D721Med (cell line): Measurements from ENCODE around the gene FAM149B1.

ENCODE experiments used
- DNase-seq: peaks from one replicate; pipeline ENCODE4 v3.0.0; 2011; ENCODE audit warnings: low spot score; ENCODE audit not compliant: insufficient read length
- FAIRE-seq: peaks from 2 replicates; lab custom pipeline; 2011; peaks lifted over from hg19 to GRCh38; lab: Jason Lieb, UNC
- CTCF ChIP-seq: IDR thresholded peaks from 2 replicates; pipeline ENCODE4 v1.5.1; 2012; ENCODE audit warnings: mild to moderate bottlenecking, control low read depth; ENCODE audit not compliant: insufficient read depth; ENCODE audit errors: missing control alignments

FAM149B1 gene

GRCh38 chr10:73215749-73216148 is 47.8 kb downstream of the FAM149B1 start:
- no peak for TF ChIP-seq CTCF
- peak; percentile 38 for FAIRE-seq
- no peak for DNase-seq

GRCh38 chr10:73217628-73218027 is 49.7 kb downstream of the FAM149B1 start:
- FAIRE-seq, result peak; percentile 29
- no peak for TF ChIP-seq CTCF
- no peak for DNase-seq

- FAIRE-seq (peak; percentile 97), DNase-seq (peak; percentile 53)
- TF ChIP-seq CTCF, result peak; percentile 20
These were observed 50.7 kb downstream of the FAM149B1 start for GRCh38 chr10:73218431-73219191.

- no peak for DNase-seq
- FAIRE-seq, result no peak
- no peak for TF ChIP-seq CTCF
These were observed 51.5 kb downstream of the FAM149B1 start for GRCh38 chr10:73219384-73219783.

- no peak for DNase-seq
- TF ChIP-seq CTCF, result no peak
- no peak for FAIRE-seq
These were observed 53.1 kb downstream of the FAM149B1 start for GRCh38 chr10:73220989-73221388.

GRCh38 chr10:73225518-73225917 is 57.6 kb downstream of the FAM149B1 start:
- FAIRE-seq, result no peak
- DNase-seq, result no peak
- no peak for TF ChIP-seq CTCF

- TF ChIP-seq CTCF, result no peak
- no peak for FAIRE-seq
- no peak for DNase-seq
These were observed 58.7 kb downstream of the FAM149B1 start for GRCh38 chr10:73226663-73227062.
